GM19351 (cell line): ENCODE data around the gene CHST15.

Source experiments
- ATAC-seq: cut with Tn5 transposase; IDR thresholded peaks from one replicate; pipeline ENCODE4 v1.9.1; 2021; ENCODE audit warnings: mild to moderate bottlenecking, moderate library complexity; ENCODE audit not compliant: unreplicated experiment

CHST15 gene

GRCh38 chr10:124032971-124033886, 60.2 kb downstream of the CHST15 start:
- no peak for ATAC-seq

- no peak for ATAC-seq
Observed at GRCh38 chr10:124032087-124032935, 61.1 kb downstream of the CHST15 start.

GRCh38 chr10:124030492-124031110, 62.8 kb downstream of the CHST15 start:
- ATAC-seq: no peak

GRCh38 chr10:124030061-124030460, 63.3 kb downstream of the CHST15 start:
- ATAC-seq: no peak

- no peak for ATAC-seq
Observed at GRCh38 chr10:124029559-124029958, 63.8 kb downstream of the CHST15 start.

- no peak for ATAC-seq
Observed at GRCh38 chr10:124028700-124029480, 64.5 kb downstream of the CHST15 start.

GRCh38 chr10:124027651-124028050, 65.7 kb downstream of the CHST15 start:
- ATAC-seq: no peak

GRCh38 chr10:124027031-124027611, 66.3 kb downstream of the CHST15 start:
- no peak for ATAC-seq

GRCh38 chr10:124026589-124026939, 66.8 kb downstream of the CHST15 start:
- ATAC-seq: no peak

GRCh38 chr10:124025660-124026588, 67.5 kb downstream of the CHST15 start:
- ATAC-seq: no peak

GRCh38 chr10:124025152-124025551, 68.2 kb downstream of the CHST15 start:
- ATAC-seq: no peak

GRCh38 chr10:124022066-124022465, 71.3 kb downstream of the CHST15 start:
- ATAC-seq: no peak

- no peak for ATAC-seq
Observed at GRCh38 chr10:124020981-124021815, 72.2 kb downstream of the CHST15 start.

- ATAC-seq: no peak
Observed at GRCh38 chr10:124019886-124020797, 73.3 kb downstream of the CHST15 start.

GRCh38 chr10:124018886-124019525, 74.4 kb downstream of the CHST15 start:
- no peak for ATAC-seq

- no peak for ATAC-seq
Observed at GRCh38 chr10:124017729-124018128, 75.7 kb downstream of the CHST15 start.
